Nephron progenitor cell (in vitro differentiated cells): Measurements from ENCODE around the gene FAIM.
"Not testable (repeated sequence)": the region's sequence is repeated elsewhere in the genome, so short reads cannot be mapped to it uniquely, and the experiment has no call there.

Source experiments
- DNase-seq: peaks from one replicate; pipeline ENCODE4 v3.0.0; 2021
- H3K27ac Mint-ChIP-seq: 2 replicates; pipeline ENCODE4 v1.8.0; 2021; ENCODE audit warnings: mild to moderate bottlenecking, moderate library complexity, mixed read lengths
- H3K27me3 Mint-ChIP-seq: 2 replicates; pipeline ENCODE4 v1.8.0; 2021; ENCODE audit warnings: mild to moderate bottlenecking, low read depth, mixed read lengths; ENCODE audit not compliant: poor library complexity
- H3K36me3 Mint-ChIP-seq: 2 replicates; pipeline ENCODE4 v1.8.0; 2021; ENCODE audit warnings: low read depth, mixed read lengths
- H3K4me1 Mint-ChIP-seq: 2 replicates; pipeline ENCODE4 v1.8.0; 2021; ENCODE audit warnings: mixed read lengths
- H3K4me3 Mint-ChIP-seq: 2 replicates; pipeline ENCODE4 v1.8.0; 2021; ENCODE audit warnings: mild to moderate bottlenecking, moderate library complexity, mixed read lengths
- H3K9me3 Mint-ChIP-seq: 2 replicates; pipeline ENCODE4 v1.8.0; 2021; ENCODE audit warnings: mild to moderate bottlenecking, moderate library complexity, mixed read lengths
- TF ChIP-seq, protein P1 (sequence below): fragments of 200-600 bp; sonication (generic); IDR thresholded peaks from 2 replicates; pipeline ENCODE4 v1.5.0; 2021; ENCODE audit warnings: antibody characterized with exemption

The FAIM gene

DNA sequence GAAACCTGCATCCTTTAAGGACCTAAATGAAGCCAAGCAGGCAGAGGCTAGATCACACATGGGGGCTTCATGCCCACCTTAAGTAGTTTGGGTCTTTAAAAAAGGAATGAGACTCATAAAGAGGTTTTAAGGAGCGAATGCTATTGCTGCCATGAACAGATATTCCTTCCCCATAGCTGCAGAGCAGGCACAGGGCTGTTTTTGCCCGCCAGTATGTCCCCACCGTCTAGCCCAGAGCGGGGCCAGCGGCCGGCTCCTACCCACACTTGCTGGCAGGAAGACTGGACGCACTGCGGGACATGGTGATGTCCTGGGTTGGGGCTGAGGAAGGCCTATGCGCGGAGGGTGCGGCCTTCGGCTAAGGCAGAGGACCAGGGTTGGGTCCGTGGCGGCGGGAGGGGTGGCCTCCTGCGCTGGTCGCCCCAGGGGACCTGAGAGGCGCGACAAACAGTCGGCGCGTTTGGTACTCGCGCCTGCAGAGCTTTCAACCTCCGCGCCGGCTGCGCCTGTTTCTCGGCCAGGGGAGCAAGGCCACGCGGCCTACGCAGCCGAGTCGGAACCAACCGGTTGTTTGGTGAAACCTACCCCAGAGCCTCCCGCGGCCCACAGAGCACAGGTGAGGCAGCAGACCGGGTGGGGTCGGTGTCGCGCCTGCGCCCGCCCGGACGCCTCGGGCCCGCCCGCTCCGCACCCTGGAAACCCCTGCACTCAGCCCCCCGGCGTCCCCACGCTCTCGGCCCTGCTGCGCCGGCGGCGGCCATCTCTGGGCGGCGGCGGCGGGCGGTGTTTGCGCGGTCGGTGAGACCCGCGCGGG, at the start of gene FAIM:
FAIM (plus strand) TSS at position 450 of the 814 bp plus-strand sequence. CDS start 10,956 bp downstream, outside the sequence.
- peaks cover 11% of the 10 kb centered on the region for H3K9me3 Mint-ChIP-seq
- H3K4me3 Mint-ChIP-seq = peak within 1 kb of the TSS; percentile 94
- peaks cover 4% of the 10 kb centered on the region for H3K27me3 Mint-ChIP-seq
- peaks cover 26% of the 10 kb centered on the region for H3K36me3 Mint-ChIP-seq
- H3K27ac Mint-ChIP-seq = peak within 1 kb of the TSS; percentile 94
- TF ChIP-seq, protein P1, sequence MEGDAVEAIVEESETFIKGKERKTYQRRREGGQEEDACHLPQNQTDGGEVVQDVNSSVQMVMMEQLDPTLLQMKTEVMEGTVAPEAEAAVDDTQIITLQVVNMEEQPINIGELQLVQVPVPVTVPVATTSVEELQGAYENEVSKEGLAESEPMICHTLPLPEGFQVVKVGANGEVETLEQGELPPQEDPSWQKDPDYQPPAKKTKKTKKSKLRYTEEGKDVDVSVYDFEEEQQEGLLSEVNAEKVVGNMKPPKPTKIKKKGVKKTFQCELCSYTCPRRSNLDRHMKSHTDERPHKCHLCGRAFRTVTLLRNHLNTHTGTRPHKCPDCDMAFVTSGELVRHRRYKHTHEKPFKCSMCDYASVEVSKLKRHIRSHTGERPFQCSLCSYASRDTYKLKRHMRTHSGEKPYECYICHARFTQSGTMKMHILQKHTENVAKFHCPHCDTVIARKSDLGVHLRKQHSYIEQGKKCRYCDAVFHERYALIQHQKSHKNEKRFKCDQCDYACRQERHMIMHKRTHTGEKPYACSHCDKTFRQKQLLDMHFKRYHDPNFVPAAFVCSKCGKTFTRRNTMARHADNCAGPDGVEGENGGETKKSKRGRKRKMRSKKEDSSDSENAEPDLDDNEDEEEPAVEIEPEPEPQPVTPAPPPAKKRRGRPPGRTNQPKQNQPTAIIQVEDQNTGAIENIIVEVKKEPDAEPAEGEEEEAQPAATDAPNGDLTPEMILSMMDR = no peak
- H3K4me1 Mint-ChIP-seq = peaks cover 30% of the 10 kb centered on the region
- DNase-seq = peak; percentile 71

DNA sequence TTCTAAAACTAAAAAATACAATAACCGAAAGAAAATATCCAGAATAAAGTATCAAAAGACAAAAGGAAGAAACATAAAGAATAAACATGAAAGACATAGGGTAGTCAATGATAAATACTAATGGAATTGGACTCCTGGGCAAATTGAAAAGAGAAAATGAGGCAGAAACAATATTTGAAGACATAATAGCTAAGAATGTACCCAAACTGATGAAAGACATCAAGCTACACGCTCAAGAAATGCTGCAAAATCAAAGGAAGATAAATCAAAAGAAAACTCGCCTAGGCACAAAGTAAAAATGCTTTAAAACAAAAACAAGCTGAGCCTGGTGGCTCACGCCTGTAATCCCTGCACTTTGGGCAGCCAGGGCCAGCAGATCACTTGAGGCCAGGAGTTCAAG, 49.4 kb upstream of the FAIM start:
- Mint-ChIP-seq H3K27me3 (no peaks in the 10 kb centered on the region), H3K4me1 (no peaks in the 10 kb centered on the region), H3K9me3 (peaks cover 83% of the 10 kb centered on the region), H3K4me3 (no peak overlapping the region), H3K27ac (no peak overlapping the region), H3K36me3 (peaks cover 100% of the 10 kb centered on the region)
- no peak for DNase-seq
- TF ChIP-seq, protein P1 = no peak

DNA sequence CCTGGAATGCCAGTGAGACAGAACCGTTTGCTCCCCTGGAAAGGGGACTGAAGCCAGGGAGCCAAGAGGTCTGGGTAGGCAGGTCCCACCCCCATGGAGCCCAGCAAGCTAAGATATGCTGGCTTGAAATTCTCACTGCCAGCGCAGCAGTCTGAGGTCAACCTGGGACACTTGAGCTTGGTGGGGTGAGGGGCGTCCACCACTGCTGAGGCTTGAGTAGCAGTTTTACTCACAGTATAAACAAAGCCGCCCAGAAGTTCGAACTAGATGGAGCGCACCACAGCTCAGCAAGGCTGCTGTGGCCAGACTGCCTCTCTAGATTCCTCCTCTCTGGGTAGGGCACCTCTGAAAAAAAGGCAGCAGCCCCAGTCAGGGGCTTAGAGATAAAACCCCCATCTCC, 48.1 kb upstream of the FAIM start:
- H3K27ac Mint-ChIP-seq = no peak overlapping the region
- peaks cover 100% of the 10 kb centered on the region for H3K36me3 Mint-ChIP-seq
- DNase-seq = no peak
- no peaks in the 10 kb centered on the region for H3K27me3 Mint-ChIP-seq
- peaks cover 84% of the 10 kb centered on the region for H3K9me3 Mint-ChIP-seq
- TF ChIP-seq, protein P1 = no peak
- H3K4me3 Mint-ChIP-seq = no peak overlapping the region
- no peaks in the 10 kb centered on the region for H3K4me1 Mint-ChIP-seq

GRCh38 chr3:138562902-138563301, 45.7 kb upstream of the FAIM start:
- not testable (repeated sequence) for H3K27me3 Mint-ChIP-seq, H3K4me1 Mint-ChIP-seq
- peaks cover 82% of the 10 kb centered on the region for H3K9me3 Mint-ChIP-seq

DNA sequence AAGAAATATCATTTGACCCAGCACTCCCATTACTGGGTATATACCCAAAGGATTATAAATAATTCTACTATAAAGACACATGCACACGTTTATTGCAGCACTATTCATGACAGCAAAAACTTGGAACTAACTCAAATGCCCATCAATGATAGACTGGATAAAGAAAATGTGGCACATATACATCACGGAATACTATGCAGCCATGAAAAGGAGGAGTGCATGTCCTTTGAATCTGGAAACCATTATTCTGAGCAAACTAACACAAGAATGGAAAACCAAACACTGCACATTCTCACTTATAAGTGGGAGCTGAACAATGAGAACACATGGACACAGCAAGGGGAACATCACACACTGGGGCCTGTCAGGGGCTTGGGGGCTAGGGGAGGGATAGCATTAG, 42.3 kb upstream of the FAIM start:
- peaks cover 57% of the 10 kb centered on the region for H3K9me3 Mint-ChIP-seq
- not testable (repeated sequence) for H3K27me3 Mint-ChIP-seq, H3K4me3 Mint-ChIP-seq, DNase-seq, H3K27ac Mint-ChIP-seq, H3K4me1 Mint-ChIP-seq
- H3K36me3 Mint-ChIP-seq = peaks cover 92% of the 10 kb centered on the region

More at GRCh38 chr3:138562902-138563301, 45.7 kb upstream of the FAIM start:
- not testable (repeated sequence) for H3K4me3 Mint-ChIP-seq, DNase-seq, H3K27ac Mint-ChIP-seq
- peaks cover 100% of the 10 kb centered on the region for H3K36me3 Mint-ChIP-seq

DNA sequence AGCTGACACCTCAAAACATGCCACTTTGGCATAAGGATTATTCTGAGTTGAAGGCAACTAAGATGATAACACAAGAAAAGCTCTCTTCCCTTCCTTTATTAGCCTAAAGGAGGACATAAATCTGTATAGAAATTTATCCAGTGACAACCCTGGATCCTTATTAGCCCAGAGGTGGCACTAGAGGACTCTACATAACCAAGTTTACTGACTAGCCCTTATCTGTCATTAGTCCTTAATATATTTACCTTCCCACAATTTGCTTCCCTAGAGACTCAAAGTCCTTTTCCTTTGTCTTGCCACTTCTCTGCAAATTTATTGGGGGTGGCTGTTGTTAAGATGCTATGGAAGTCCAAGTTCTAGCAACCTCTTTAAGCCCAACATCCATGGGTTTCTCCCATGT, 41.2 kb upstream of the FAIM start:
- DNase-seq = no peak
- no peak overlapping the region for H3K27ac Mint-ChIP-seq
- no peak overlapping the region for H3K4me3 Mint-ChIP-seq
- H3K9me3 Mint-ChIP-seq = peaks cover 51% of the 10 kb centered on the region
- H3K4me1 Mint-ChIP-seq = no peaks in the 10 kb centered on the region
- TF ChIP-seq, protein P1 = no peak
- H3K36me3 Mint-ChIP-seq = peaks cover 86% of the 10 kb centered on the region
- no peaks in the 10 kb centered on the region for H3K27me3 Mint-ChIP-seq

GRCh38 chr3:138569090-138569489, 39.5 kb upstream of the FAIM start:
- Mint-ChIP-seq H3K9me3 (peaks cover 59% of the 10 kb centered on the region), H3K36me3 (peaks cover 86% of the 10 kb centered on the region), H3K27ac (no peak overlapping the region), H3K4me1 (no peaks in the 10 kb centered on the region), H3K4me3 (no peak overlapping the region), H3K27me3 (no peaks in the 10 kb centered on the region)
- TF ChIP-seq, protein P1 = no peak
- no peak for DNase-seq

- not testable (repeated sequence) for DNase-seq, H3K4me1 Mint-ChIP-seq, H3K4me3 Mint-ChIP-seq, H3K27me3 Mint-ChIP-seq
- peaks cover 60% of the 10 kb centered on the region for H3K9me3 Mint-ChIP-seq
- H3K27ac Mint-ChIP-seq = peak overlapping the region; percentile 9
- peaks cover 86% of the 10 kb centered on the region for H3K36me3 Mint-ChIP-seq
These were observed 38.9 kb upstream of the FAIM start for GRCh38 chr3:138569624-138570023.
